Neuronal stem cell (in vitro differentiated cells): Measurements from ENCODE around the gene ANKAR.
"Not testable (repeated sequence)": the region's sequence is repeated elsewhere in the genome, so short reads cannot be mapped to it uniquely, and the experiment has no call there.

ENCODE experiments used
- DNase-seq: peaks from one replicate; pipeline ENCODE4 v3.0.0-alpha.2; 2013; ENCODE audit warnings: low spot score
- H2AFZ ChIP-seq: one replicate; pipeline ENCODE4 v1.6.1; 2013; ENCODE audit warnings: mild to moderate bottlenecking, low read length, inconsistent platforms
- H2AK5ac ChIP-seq: 2 replicates; pipeline ENCODE4 v1.6.1; 2013; ENCODE audit warnings: low read depth, mild to moderate bottlenecking, inconsistent platforms, low read length, moderate library complexity, mixed read lengths
- H2BK120ac ChIP-seq: 2 replicates; pipeline ENCODE4 v1.6.1; 2013; ENCODE audit warnings: low read depth, mild to moderate bottlenecking, inconsistent platforms, low read length, moderate library complexity, mixed read lengths
- H2BK12ac ChIP-seq: one replicate; pipeline ENCODE4 v1.6.1; 2013; ENCODE audit warnings: low read length, inconsistent platforms
- H2BK15ac ChIP-seq: 2 replicates; pipeline ENCODE4 v1.6.1; 2013; ENCODE audit warnings: mild to moderate bottlenecking, low read length, inconsistent platforms, mixed read lengths
- H2BK5ac ChIP-seq: one replicate; pipeline ENCODE4 v1.6.1; 2013; ENCODE audit warnings: inconsistent platforms, mild to moderate bottlenecking, low read length, moderate library complexity
- H3K14ac ChIP-seq: one replicate; pipeline ENCODE4 v1.6.1; 2013; ENCODE audit warnings: low read length, inconsistent platforms
- H3K18ac ChIP-seq: 2 replicates; pipeline ENCODE4 v1.6.1; 2013; ENCODE audit warnings: low read length, inconsistent platforms
- H3K23ac ChIP-seq: 2 replicates; pipeline ENCODE4 v1.6.1; 2013; ENCODE audit warnings: low read depth, mild to moderate bottlenecking, mixed read lengths, low read length, inconsistent platforms; ENCODE audit not compliant: poor library complexity
- H3K27ac ChIP-seq: replicated peaks from 3 replicates; pipeline ENCODE4 v1.5.1; 2013; ENCODE audit warnings: low read length, inconsistent platforms
- H3K27me3 ChIP-seq, 3 experiments: 2 replicates each; pipeline ENCODE4 v1.6.1; 2013; ENCODE audit warnings: low read length in 3 of 3, mild to moderate bottlenecking in 2 of 3, inconsistent platforms in 1 of 3, low read depth in 1 of 3, mixed read lengths in 1 of 3, moderate library complexity in 1 of 3; ENCODE audit not compliant: control insufficient read depth in 3 of 3, insufficient read depth in 3 of 3
- H3K36me3 ChIP-seq, 2 donors: replicated peaks in 1 of 2; 2 replicates each; pipeline ENCODE4 v1.6.1; 2013; ENCODE audit warnings: low read length in 2 of 2; ENCODE audit not compliant: control insufficient read depth in 2 of 2, insufficient read depth in 2 of 2
- H3K4ac ChIP-seq: 2 replicates; pipeline ENCODE4 v1.6.1; 2013; ENCODE audit warnings: inconsistent platforms, mild to moderate bottlenecking, low read length, moderate library complexity
- H3K4me1 ChIP-seq, 2 donors: 1 replicate in 1 of 2; 2 replicates in 1 of 2; pipeline ENCODE4 v1.6.1; 2013; ENCODE audit warnings: low read length in 2 of 2, low read depth in 1 of 2; ENCODE audit not compliant: control insufficient read depth in 2 of 2, insufficient read depth in 1 of 2
- H3K4me2 ChIP-seq: one replicate; pipeline ENCODE4 v1.6.1; 2013; ENCODE audit warnings: mild to moderate bottlenecking, low read length, inconsistent platforms; ENCODE audit not compliant: insufficient read depth, poor library complexity, severe bottlenecking
- H3K4me3 ChIP-seq, 2 donors: 2 replicates each; pipeline ENCODE4 v1.5.1; 2013; ENCODE audit warnings: low read length in 2 of 2, mild to moderate bottlenecking in 2 of 2, inconsistent platforms in 1 of 2, moderate library complexity in 1 of 2
- H3K79me1 ChIP-seq: one replicate; pipeline ENCODE4 v1.6.1; 2013; ENCODE audit warnings: low read depth, mild to moderate bottlenecking, inconsistent platforms, low read length, moderate library complexity
- H3K9ac ChIP-seq: one replicate; pipeline ENCODE4 v1.6.1; 2013; ENCODE audit warnings: mild to moderate bottlenecking, low read depth, low read length, inconsistent platforms; ENCODE audit not compliant: poor library complexity
- H3K9me3 ChIP-seq, 2 donors: replicated peaks in 1 of 2; 2 replicates each; pipeline versions ENCODE3 to v1.6.1; 2013; ENCODE audit warnings: low read length in 2 of 2, mild to moderate bottlenecking in 2 of 2, inconsistent platforms in 1 of 2, low read depth in 1 of 2, mixed read lengths in 1 of 2, moderate library complexity in 1 of 2; ENCODE audit not compliant: control insufficient read depth in 2 of 2, insufficient read depth in 1 of 2
- H4K8ac ChIP-seq: one replicate; pipeline ENCODE4 v1.6.1; 2013; ENCODE audit warnings: low read depth, mild to moderate bottlenecking, inconsistent platforms, low read length, moderate library complexity
- H4K91ac ChIP-seq: one replicate; pipeline ENCODE4 v1.6.1; 2013; ENCODE audit warnings: low read length, low read depth, mild to moderate bottlenecking, inconsistent platforms; ENCODE audit not compliant: poor library complexity
- WGBS, 2 donors: extraction: QIAGEN DNeasy Blood & Tissue Kit; methylation state at CpG; one replicate each; pipeline ENCODE4 v1.1.7; 2013; ENCODE audit warnings: missing lambda C conversion rate in 2 of 2, mixed read lengths in 1 of 2; ENCODE audit not compliant: insufficient read length in 2 of 2, insufficient replicate concordance in 1 of 2; ENCODE audit errors: extremely low coverage in 2 of 2; 5-methylcytosine and 5-hydroxymethylcytosine counted together

ANKAR gene

GRCh38 chr2:189683348-189683747 is 8.9 kb downstream of the ANKAR start:
- no peak overlapping the region for H4K8ac ChIP-seq
- H2BK12ac ChIP-seq, result no peak overlapping the region
- H3K4me1 ChIP-seq, result no peaks in the 10 kb centered on the region
- no peak overlapping the region for H2BK15ac ChIP-seq
- H2BK5ac ChIP-seq, result no peak overlapping the region
- no CpG with 5 or more reads among the region's 1 CpG for WGBS, 2 donors
- no peak overlapping the region for H3K4me2 ChIP-seq
- H3K14ac ChIP-seq, result no peak overlapping the region
- H4K91ac ChIP-seq, result no peak overlapping the region
- peaks cover 0 to 8% of the 10 kb centered on the region in 2 donors for H3K36me3 ChIP-seq
- no peaks in the 10 kb centered on the region for H3K79me1 ChIP-seq
- H3K4ac ChIP-seq, result no peak overlapping the region
- H2AFZ ChIP-seq, result no peak overlapping the region
- H3K9me3 ChIP-seq, result peaks cover 4% of the 10 kb centered on the region in 2 donors
- H3K4me3 ChIP-seq, result no peak overlapping the region
- H3K9ac ChIP-seq, result no peak overlapping the region
- DNase-seq, result no peak
- H3K23ac ChIP-seq, result no peak overlapping the region
- H2AK5ac ChIP-seq, result no peak overlapping the region
- H3K27ac ChIP-seq, result no peak overlapping the region
- no peak overlapping the region for H2BK120ac ChIP-seq
- H3K27me3 ChIP-seq, result no peaks in the 10 kb centered on the region
- H3K18ac ChIP-seq, result no peak overlapping the region

GRCh38 chr2:189684811-189685210 is 10.3 kb downstream of the ANKAR start:
- Histone ChIP-seq H3K27me3 (no peaks in the 10 kb centered on the region), H3K4ac (no peak overlapping the region), H2AK5ac (no peak overlapping the region), H3K18ac (no peak overlapping the region), H3K9me3 (peaks cover 0 to 4% of the 10 kb centered on the region in 2 donors), H2BK15ac (no peak overlapping the region), H3K4me2 (no peak overlapping the region), H3K23ac (no peak overlapping the region), H3K9ac (no peak overlapping the region), H3K4me3 (no peak overlapping the region), H2AFZ (no peak overlapping the region), H3K79me1 (no peaks in the 10 kb centered on the region), H2BK12ac (no peak overlapping the region), H2BK120ac (no peak overlapping the region), H3K4me1 (no peaks in the 10 kb centered on the region), H3K27ac (no peak overlapping the region), H2BK5ac (no peak overlapping the region), H4K8ac (no peak overlapping the region), H4K91ac (no peak overlapping the region), H3K36me3 (peaks cover 0 to 8% of the 10 kb centered on the region in 2 donors), H3K14ac (no peak overlapping the region)
- DNase-seq, result no peak
- WGBS, 2 donors, result no CpG with 5 or more reads among the region's 1 CpG

GRCh38 chr2:189685540-189686229 is 11.2 kb downstream of the ANKAR start:
- Histone ChIP-seq H2BK12ac (no peak overlapping the region), H4K8ac (no peak overlapping the region), H3K23ac (no peak overlapping the region), H3K4ac (no peak overlapping the region), H3K14ac (no peak overlapping the region), H3K27me3 (no peaks in the 10 kb centered on the region), H3K4me2 (no peak overlapping the region), H3K4me1 (no peaks in the 10 kb centered on the region), H3K79me1 (no peaks in the 10 kb centered on the region), H4K91ac (no peak overlapping the region), H2BK5ac (no peak overlapping the region), H3K27ac (no peak overlapping the region), H3K36me3 (peaks cover 0 to 8% of the 10 kb centered on the region in 2 donors), H3K4me3 (no peak overlapping the region), H2BK15ac (no peak overlapping the region), H3K9ac (no peak overlapping the region), H2AFZ (no peak overlapping the region), H2BK120ac (no peak overlapping the region), H3K9me3 (peaks cover 0 to 4% of the 10 kb centered on the region in 2 donors), H3K18ac (no peak overlapping the region), H2AK5ac (no peak overlapping the region)
- no peak for DNase-seq
- WGBS, 2 donors, result no CpG with 5 or more reads among the region's 2 CpGs

GRCh38 chr2:189687796-189688195 is 13.3 kb downstream of the ANKAR start:
- whole genome bisulfite sequencing, 2 donors, result no CpG with 5 or more reads among the region's 1 CpG
- H2BK5ac ChIP-seq, H2BK15ac ChIP-seq, H4K8ac ChIP-seq, H4K91ac ChIP-seq, H3K4me2 ChIP-seq, H3K27me3 ChIP-seq, H3K36me3 ChIP-seq, H3K4ac ChIP-seq, DNase-seq, H2BK120ac ChIP-seq, H2AFZ ChIP-seq, H3K23ac ChIP-seq, H3K9ac ChIP-seq, H3K18ac ChIP-seq, H3K14ac ChIP-seq, H2BK12ac ChIP-seq, H3K4me3 ChIP-seq, H2AK5ac ChIP-seq, H3K79me1 ChIP-seq, H3K27ac ChIP-seq, H3K4me1 ChIP-seq, H3K9me3 ChIP-seq: not testable (repeated sequence)
